ENCODE data around the gene RAB40C.

Gene RAB40C

GRCh38 chr16:588639-588888 lies 1.3 kb upstream of the RAB40C start:
- TF ChIP-seq BACH2 (CRISPR knock-in tag; IDR thresholded peaks at IDR 0.05; ENCODE audit: borderline replicate concordance) (no peak), TCF4 (CRISPR knock-in tag; IDR thresholded peaks at IDR 0.05; ENCODE audit: borderline replicate concordance) (no peak), ZFP3 (CRISPR knock-in tag; IDR thresholded peaks at IDR 0.05) (no peak), GLIS3 (CRISPR knock-in tag; IDR thresholded peaks at IDR 0.05) (no peak), ESRRG (CRISPR knock-in tag; IDR thresholded peaks at IDR 0.05) (no peak), CSDC2 (CRISPR knock-in tag; IDR thresholded peaks at IDR 0.05) (no peak), POU6F1 (CRISPR knock-in tag; IDR thresholded peaks at IDR 0.05; ENCODE audit: borderline replicate concordance, low read depth) (no peak), ZFP30 (CRISPR knock-in tag; IDR thresholded peaks at IDR 0.05) (no peak), ZNF8 (CRISPR knock-in tag; IDR thresholded peaks at IDR 0.05) (no peak), ISL1 (CRISPR knock-in tag; IDR thresholded peaks at IDR 0.05) (no peak), CSRNP3 (CRISPR knock-in tag; IDR thresholded peaks at IDR 0.05) (no peak), RARB (CRISPR knock-in tag; IDR thresholded peaks at IDR 0.05) (no peak), ZC3H10 (CRISPR knock-in tag; IDR thresholded peaks at IDR 0.05) (no peak), ZNF70 (CRISPR knock-in tag; IDR thresholded peaks at IDR 0.05) (no peak), PATZ1 (CRISPR knock-in tag; IDR thresholded peaks at IDR 0.05; ENCODE audit: borderline replicate concordance) (no peak)
- peak; percentile 11 for ATAC-seq

GRCh38 chr16:588889-589657 lies 793 bp upstream of the RAB40C start:
- TF ChIP-seq POU6F1 (CRISPR knock-in tag; IDR thresholded peaks at IDR 0.05; ENCODE audit: borderline replicate concordance, low read depth) (no peak), CSDC2 (CRISPR knock-in tag; IDR thresholded peaks at IDR 0.05) (0 out of 2 replicates have a peak, but pooled peaks have one; percentile 9), ESRRG (CRISPR knock-in tag; IDR thresholded peaks at IDR 0.05) (no peak)
- peak; percentile 82 for ATAC-seq

GRCh38 chr16:590188-590814 lies 435 bp downstream of the RAB40C start:
- TF ChIP-seq ZC3H10 (CRISPR knock-in tag; IDR thresholded peaks at IDR 0.05) = no peak
- TF ChIP-seq POU6F1 (CRISPR knock-in tag; IDR thresholded peaks at IDR 0.05; ENCODE audit: borderline replicate concordance, low read depth) = no peak
- no peak for TF ChIP-seq PPARA (CRISPR knock-in tag; IDR thresholded peaks at IDR 0.05; ENCODE audit: borderline replicate concordance)
- no peak for TF ChIP-seq ISL1 (CRISPR knock-in tag; IDR thresholded peaks at IDR 0.05)
- TF ChIP-seq ZNF8 (CRISPR knock-in tag; IDR thresholded peaks at IDR 0.05) = no peak
- TF ChIP-seq BACH2 (CRISPR knock-in tag; IDR thresholded peaks at IDR 0.05; ENCODE audit: borderline replicate concordance) = no peak
- no peak for TF ChIP-seq CSRNP3 (CRISPR knock-in tag; IDR thresholded peaks at IDR 0.05)
- no peak for ATAC-seq
